Stimulated activated CD4-positive, alpha-beta T cell treated with anti-CD3 and anti-CD28 coated beads, Interleukin-1b, Interleukin-23, amount 100 ng/mL, for 24 hours (primary cell): ENCODE measurements around the gene ACADSB.

Experiments
- DNase-seq, 4 experiments: peaks; one replicate each; pipeline ENCODE4 v3.0.0-alpha.2; 2020; ENCODE audit warnings: low read depth in 4 of 4, low spot score in 1 of 4

ACADSB gene

DNA sequence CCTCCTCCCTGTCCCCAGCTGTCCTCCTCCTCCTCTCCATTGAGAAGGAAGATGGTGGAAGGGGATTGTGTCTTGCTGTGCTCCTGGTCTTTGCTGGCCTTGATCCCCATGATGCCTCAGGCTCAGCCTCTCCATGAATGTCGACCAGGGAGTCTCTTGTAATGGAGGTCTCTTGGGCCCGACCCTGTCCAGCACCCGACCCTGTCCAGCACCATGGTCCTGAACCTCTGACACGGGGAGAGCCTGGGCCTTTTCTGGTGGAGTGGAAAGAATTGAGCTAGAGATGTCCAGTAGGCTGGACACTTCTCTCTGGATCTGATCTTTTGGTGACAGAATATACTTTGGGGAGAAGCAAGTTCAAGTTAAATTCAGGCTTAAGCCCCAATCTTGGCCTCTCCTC is 84.7 kb downstream of the ACADSB start:
- no peak for DNase-seq

- no peak for DNase-seq
These were observed 87.6 kb downstream of the ACADSB start for GRCh38 chr10:123096452-123096851.

- no peak for DNase-seq
These were observed 88.2 kb downstream of the ACADSB start for GRCh38 chr10:123097039-123097438.

GRCh38 chr10:123100030-123100762 is 91.4 kb downstream of the ACADSB start:
- DNase-seq = no peak

GRCh38 chr10:123101872-123102271 is 93.1 kb downstream of the ACADSB start:
- DNase-seq = no peak

DNA sequence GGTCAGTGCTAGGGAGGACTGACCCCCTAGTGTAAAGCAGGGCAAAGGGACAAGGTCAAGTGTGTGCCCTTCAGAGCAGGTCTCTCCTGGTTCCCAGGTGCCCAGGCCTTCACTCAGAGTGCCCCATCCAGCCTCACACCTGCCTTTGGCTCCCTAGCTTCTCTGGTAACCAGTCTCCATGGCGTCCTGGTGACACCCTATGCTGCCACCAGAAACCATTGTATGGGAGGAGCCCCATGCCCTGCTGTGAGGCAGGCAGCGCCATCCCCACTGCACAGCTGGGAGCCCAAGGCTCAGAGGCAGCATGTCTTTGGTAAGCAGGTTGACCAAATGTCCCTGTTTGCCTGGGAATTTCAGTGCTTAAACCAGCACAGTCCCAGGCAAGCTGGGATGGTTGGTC is 93.9 kb downstream of the ACADSB start:
- DNase-seq = no peak

DNA sequence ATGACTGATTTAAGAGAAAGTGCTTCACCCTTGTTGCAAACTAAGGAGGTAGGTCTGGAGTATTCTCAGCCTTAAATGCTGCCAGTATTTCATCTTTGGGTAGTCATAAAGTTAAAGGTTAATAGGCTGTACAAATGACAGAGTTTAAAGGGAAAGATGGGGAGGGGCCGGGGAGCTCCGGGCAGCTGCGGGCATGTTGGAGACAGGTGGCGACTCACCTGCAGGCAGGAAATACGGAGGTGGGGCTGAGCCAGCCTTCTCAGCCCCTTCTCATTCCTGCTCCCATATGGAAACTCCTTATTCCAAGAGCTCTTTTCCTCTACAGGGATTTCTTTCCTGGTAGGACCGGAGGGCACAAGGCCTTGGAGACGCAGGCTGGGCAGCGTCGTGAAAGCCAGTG is 95.1 kb downstream of the ACADSB start:
- no peak for DNase-seq
